IMR-90 (cell line): Measurements from ENCODE around the gene TMCC1. TPM values are rescaled to one million over a fixed set of nuclear protein-coding genes. Genes with fewer than 3 reads are reported as not detected.

Source experiments
- CHD1 ChIP-seq: IDR thresholded peaks from 2 replicates; pipeline ENCODE4 v1.6.1; 2012; ENCODE audit warnings: low read depth, low read length, improper control_type of control experiment
- FOS ChIP-seq: fragments of 150-350 bp; IDR thresholded peaks from 2 replicates; pipeline ENCODE4 v1.6.1; 2016; ENCODE audit warnings: low read depth, low read length
- MAFK ChIP-seq: IDR thresholded peaks from 2 replicates; pipeline ENCODE4 v1.6.1; 2012; ENCODE audit warnings: low read depth, low read length, improper control_type of control experiment
- MAZ ChIP-seq: IDR thresholded peaks from 2 replicates; pipeline ENCODE4 v1.6.1; 2012; ENCODE audit warnings: low read depth, mild to moderate bottlenecking, low read length, improper control_type of control experiment, moderate library complexity, borderline replicate concordance
- MXI1 ChIP-seq: IDR thresholded peaks from 2 replicates; pipeline ENCODE4 v1.6.1; 2012; ENCODE audit warnings: low read depth, mild to moderate bottlenecking, low read length, moderate library complexity, borderline replicate concordance
- NFE2L2 ChIP-seq: fragments of 150-350 bp; IDR thresholded peaks from 2 replicates; pipeline ENCODE4 v1.6.1; 2016; ENCODE audit warnings: low read depth, mild to moderate bottlenecking, low read length
- RCOR1 ChIP-seq: IDR thresholded peaks from 2 replicates; pipeline ENCODE4 v1.6.1; 2012; ENCODE audit warnings: mild to moderate bottlenecking, low read length, improper control_type of control experiment; ENCODE audit not compliant: insufficient replicate concordance
- polyA plus RNA-seq, 3 experiments: library from polyadenylated mRNA; depleted of rRNA; stranded (reverse); fragments of >200 nt; gene quantifications; 2 replicates each; pipeline ENCODE4 v1.2.3, GENCODE V29; 2012; ENCODE audit warnings: low replicate concordance in 1 of 3
- total RNA-seq: library from RNA; depleted of rRNA; stranded (reverse); fragments of >200 nt; gene quantifications from 2 replicates; pipeline ENCODE4 v1.2.3, GENCODE V29; 2012
- TF ChIP-seq, protein P1 (sequence below): fragments of 150-350 bp; IDR thresholded peaks from 2 replicates; pipeline ENCODE4 v1.6.1; 2017; ENCODE audit warnings: mild to moderate bottlenecking, antibody characterized with exemption, low read length, low read depth

TMCC1 gene
- total and polyA plus RNA-seq, 2 of the 4 experiments (the other 2 are of a cell fraction) = 5.0 to 7.3 TPM

DNA sequence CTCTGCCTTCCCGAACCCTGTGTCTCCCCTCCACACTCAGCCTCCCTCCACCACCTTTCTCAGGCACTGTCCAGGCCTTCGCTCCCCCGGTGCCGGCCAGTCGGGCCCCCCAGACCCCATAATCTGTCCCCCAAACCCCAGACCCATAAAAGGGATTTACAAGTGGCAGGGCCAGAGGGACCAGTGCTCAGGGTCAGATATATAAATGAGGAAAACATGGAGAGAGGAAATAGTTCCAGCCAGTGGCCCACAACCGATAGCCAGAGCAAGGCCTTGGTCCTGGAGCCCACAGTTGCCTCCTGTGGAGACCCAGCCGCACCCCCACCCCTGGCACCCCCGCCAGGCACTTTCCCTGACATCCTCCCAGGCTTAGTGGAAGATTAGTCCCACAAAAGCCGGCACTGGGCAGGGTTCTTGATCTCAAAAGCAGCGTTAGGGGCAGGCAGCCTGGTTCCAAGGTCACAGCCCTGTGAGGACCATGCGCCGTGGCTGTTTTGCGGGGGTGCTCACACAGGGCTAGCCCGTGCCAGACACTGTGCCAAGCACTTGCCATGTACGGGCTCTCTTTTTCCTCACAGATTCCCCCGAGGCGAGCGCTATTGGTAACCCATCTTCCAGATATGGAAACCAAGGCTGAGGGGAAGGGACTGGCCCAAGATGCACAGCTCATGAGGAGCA, 286.0 kb downstream of the TMCC1 start (continued):
- TF ChIP-seq, protein P1, sequence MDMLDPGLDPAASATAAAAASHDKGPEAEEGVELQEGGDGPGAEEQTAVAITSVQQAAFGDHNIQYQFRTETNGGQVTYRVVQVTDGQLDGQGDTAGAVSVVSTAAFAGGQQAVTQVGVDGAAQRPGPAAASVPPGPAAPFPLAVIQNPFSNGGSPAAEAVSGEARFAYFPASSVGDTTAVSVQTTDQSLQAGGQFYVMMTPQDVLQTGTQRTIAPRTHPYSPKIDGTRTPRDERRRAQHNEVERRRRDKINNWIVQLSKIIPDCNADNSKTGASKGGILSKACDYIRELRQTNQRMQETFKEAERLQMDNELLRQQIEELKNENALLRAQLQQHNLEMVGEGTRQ = no peak
- no peak for TF ChIP-seq FOS
- no peak for TF ChIP-seq CHD1
- no peak for TF ChIP-seq RCOR1
- TF ChIP-seq MAFK = no peak
- no peak for TF ChIP-seq NFE2L2
- no peak for TF ChIP-seq MAZ
- no peak for TF ChIP-seq MXI1
